Measurements from ENCODE around the gene COL23A1.
"Not testable (repeated sequence)": the region's sequence is repeated elsewhere in the genome, so short reads cannot be mapped to it uniquely, and the experiment has no call there.

The COL23A1 gene

GRCh38 chr5:178314961-178315820, 275.0 kb downstream of the COL23A1 start:
- DNase-seq = no peak

GRCh38 chr5:178314061-178314660, 276.0 kb downstream of the COL23A1 start:
- no peak for DNase-seq

GRCh38 chr5:178313316-178313715, 276.9 kb downstream of the COL23A1 start:
- DNase-seq = no peak

- DNase-seq = no peak
These were observed 277.3 kb downstream of the COL23A1 start for GRCh38 chr5:178312880-178313282.

GRCh38 chr5:178310130-178310865, 279.9 kb downstream of the COL23A1 start:
- no peak for DNase-seq

- no peak for DNase-seq
These were observed 280.8 kb downstream of the COL23A1 start for GRCh38 chr5:178309271-178310013.

GRCh38 chr5:178308541-178309092, 281.6 kb downstream of the COL23A1 start:
- no peak for DNase-seq

GRCh38 chr5:178307267-178308045, 282.7 kb downstream of the COL23A1 start:
- no peak for DNase-seq

- DNase-seq = no peak
These were observed 283.6 kb downstream of the COL23A1 start for GRCh38 chr5:178306430-178307225.

- no peak for DNase-seq
These were observed 284.4 kb downstream of the COL23A1 start for GRCh38 chr5:178305801-178306200.

GRCh38 chr5:178304761-178305645, 285.2 kb downstream of the COL23A1 start:
- no peak for DNase-seq

GRCh38 chr5:178304016-178304415, 286.2 kb downstream of the COL23A1 start:
- DNase-seq = no peak

- not testable (repeated sequence) for DNase-seq
These were observed 287.9 kb downstream of the COL23A1 start for GRCh38 chr5:178302321-178302720.

- DNase-seq = no peak
These were observed 288.6 kb downstream of the COL23A1 start for GRCh38 chr5:178301641-178302040.

- no peak for DNase-seq
These were observed 291.8 kb downstream of the COL23A1 start for GRCh38 chr5:178298283-178298807.

- no peak for DNase-seq
These were observed 292.4 kb downstream of the COL23A1 start for GRCh38 chr5:178297751-178298150.

- DNase-seq = no peak
These were observed 294.1 kb downstream of the COL23A1 start for GRCh38 chr5:178296066-178296465.

GRCh38 chr5:178295589-178295988, 294.6 kb downstream of the COL23A1 start:
- no peak for DNase-seq

GRCh38 chr5:178293815-178294214, 296.4 kb downstream of the COL23A1 start:
- DNase-seq = no peak

- DNase-seq = no peak
These were observed 296.8 kb downstream of the COL23A1 start for GRCh38 chr5:178293400-178293799.

All from Kasumi-1 (cell line).